ENCODE measurements around the gene PTBP2.

Gene PTBP2

DNA sequence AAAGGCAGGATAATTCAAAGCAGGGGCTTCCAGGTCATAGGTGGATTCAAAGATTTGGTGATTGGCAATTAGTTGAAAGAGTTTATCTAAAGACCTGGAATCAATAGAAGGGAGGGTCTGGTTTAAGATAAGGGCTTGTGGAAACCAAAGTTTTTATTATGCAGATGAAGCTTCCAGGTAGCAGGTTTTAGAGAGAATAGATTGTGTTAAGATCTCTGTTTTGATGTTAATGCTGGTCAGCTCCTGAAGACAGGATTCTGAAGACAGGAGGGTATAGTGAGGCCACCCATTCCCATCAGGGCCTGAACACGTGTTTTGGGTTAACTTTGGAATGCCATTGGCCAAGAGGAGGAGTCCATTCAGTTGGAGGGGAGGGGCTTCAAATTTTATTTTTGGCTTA lies 6.1 kb upstream of the PTBP2 start:
- TF ChIP-seq GATA3 (IDR thresholded peaks at IDR 0.05; ENCODE audit: low read depth, low read length) (no peak), GATA2 (IDR thresholded peaks at IDR 0.05; ENCODE audit: low read depth, low read length) (no peak)

DNA sequence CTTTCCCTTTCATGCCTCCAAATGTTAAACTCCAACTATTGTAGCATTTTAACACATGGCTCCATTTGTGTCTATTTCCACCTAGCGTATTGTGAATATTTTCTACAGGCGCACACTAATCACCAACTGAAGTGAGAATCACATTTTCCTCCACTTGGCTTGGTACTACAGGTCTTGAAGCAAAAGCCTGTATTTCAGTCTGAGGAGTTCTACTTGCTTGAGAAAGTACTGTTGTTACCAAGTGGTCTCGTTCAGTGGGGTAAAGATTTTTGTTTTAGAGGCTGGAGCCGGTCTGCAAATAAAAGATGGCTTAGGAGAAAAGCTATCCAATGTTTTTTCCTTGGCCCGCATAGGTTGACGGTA lies 550 bp upstream of the PTBP2 start:
- TF ChIP-seq GATA3 (IDR thresholded peaks at IDR 0.05; ENCODE audit: low read depth, low read length) (no peak), GATA2 (IDR thresholded peaks at IDR 0.05; ENCODE audit: low read depth, low read length) (no peak)

DNA sequence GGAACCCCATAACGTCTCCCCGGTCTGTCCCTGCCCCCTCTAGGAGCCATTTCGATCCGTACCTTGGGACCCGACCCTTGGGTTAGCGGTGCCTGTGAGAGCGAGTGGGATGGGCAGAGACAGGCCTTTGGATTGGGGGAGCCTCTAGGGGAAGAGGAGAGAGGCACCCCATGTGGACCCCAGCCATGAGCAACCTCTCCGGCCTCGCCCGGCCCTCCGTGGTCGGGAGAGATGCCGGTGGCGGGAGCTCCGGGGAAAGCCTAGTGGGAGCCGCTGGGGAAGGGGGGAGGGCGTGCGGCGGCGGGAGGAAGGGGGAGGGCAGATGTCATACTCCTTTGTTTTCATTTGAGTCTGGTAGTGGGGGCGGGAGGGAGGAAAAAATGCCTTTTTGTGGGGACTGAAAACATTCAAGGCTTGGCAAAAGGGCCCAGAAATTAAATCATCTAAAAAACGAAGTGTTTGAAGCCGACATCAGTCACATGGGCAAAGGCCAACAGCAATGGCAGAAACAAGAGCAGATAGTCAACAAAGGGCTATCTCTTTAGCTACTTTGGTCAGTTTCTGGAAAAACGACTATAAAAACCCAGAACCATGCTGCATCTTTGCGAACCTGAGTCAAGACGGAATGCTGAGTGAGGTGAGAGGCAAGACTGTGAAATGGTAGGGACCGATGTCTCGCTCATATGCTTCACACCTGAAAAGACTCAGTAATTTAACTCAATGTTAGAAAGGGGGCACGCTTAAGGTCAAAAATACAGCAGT lies 758 bp downstream of the PTBP2 start:
- TF ChIP-seq GATA2 (IDR thresholded peaks at IDR 0.05; ENCODE audit: low read depth, low read length) (no peak), GATA3 (IDR thresholded peaks at IDR 0.05; ENCODE audit: low read depth, low read length) (no peak)

DNA sequence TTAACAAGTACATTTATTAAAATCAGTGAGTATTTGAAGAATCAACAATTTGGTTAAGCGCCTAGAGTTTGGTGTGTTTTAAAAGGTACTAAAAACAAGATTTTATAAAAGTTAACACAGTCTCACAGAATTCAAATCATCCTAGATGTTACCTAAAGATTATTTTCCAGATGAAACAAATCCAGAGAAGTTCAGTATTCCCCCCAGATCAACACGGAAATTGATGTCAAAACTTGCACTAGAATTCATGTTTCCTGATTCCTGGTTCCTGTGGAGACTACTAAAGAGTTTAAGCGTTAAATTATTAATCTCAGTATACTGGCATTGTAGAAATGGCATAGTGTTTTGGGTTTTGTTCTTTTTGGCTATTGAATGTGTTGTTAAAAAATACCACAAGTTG lies 1.4 kb downstream of the PTBP2 start:
- no peak for TF ChIP-seq GATA2 (IDR thresholded peaks at IDR 0.05; ENCODE audit: low read depth, low read length)
- TF ChIP-seq GATA3 (IDR thresholded peaks at IDR 0.05; ENCODE audit: low read depth, low read length) = no peak

DNA sequence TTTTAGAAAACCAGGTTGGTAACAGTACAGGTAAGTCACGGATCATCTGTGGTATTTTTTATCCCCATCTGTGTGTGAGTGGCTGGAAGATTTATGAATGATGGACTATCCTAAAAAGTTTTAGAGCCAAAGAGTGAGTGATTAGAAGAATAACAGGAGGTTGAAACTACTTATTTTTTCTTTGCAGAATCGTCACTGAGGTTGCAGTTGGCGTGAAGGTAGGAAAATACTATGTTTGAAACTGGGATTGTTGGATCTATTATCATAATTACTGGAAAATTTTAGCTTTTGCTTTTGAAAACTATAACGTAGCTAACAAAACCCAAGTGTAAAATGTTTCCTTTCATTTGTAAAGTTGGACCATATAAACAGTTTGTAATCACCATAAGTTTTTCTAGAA lies 1.8 kb downstream of the PTBP2 start:
- no peak for TF ChIP-seq GATA2 (IDR thresholded peaks at IDR 0.05; ENCODE audit: low read depth, low read length)
- TF ChIP-seq GATA3 (IDR thresholded peaks at IDR 0.05; ENCODE audit: low read depth, low read length) = no peak

DNA sequence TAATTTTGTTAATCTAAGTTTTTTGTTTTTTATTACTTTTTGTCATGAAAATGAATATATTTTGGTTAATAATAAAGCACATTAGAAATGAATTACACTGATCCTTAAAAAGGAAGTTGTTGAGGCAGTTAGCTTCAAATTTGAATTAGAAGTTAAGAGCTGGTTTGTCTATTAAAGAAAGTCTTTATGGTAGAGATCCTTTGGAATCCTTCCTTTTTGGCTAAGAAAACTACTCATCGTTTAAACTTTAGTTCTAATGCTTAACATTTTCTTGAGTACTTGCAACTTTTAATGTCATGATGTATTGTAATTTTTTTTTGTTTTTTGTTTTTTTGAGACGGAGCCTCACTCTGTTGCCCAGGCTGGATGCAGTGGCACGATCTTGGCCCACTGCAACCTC lies 2.4 kb downstream of the PTBP2 start:
- TF ChIP-seq GATA2 (IDR thresholded peaks at IDR 0.05; ENCODE audit: low read depth, low read length) (no peak), GATA3 (IDR thresholded peaks at IDR 0.05; ENCODE audit: low read depth, low read length) (no peak)

DNA sequence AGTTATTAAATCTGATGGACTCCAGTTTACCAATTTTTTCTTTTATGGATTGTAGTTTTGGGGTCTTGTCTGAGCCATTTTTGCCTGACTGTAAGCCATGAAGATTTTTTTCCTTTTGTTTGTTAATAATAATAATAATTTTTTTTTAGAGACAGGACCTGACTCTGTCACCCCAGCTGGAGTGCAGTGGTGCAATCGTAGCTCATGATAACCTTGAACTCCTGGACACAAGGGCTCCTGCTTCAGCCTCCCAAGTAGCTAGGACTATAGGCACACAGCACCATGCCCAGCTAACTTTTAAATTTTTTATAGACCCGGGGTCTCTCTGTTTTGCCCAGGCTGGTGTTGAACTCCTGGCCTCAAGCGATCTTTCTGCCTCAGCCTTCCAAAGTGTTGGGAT lies 6.3 kb downstream of the PTBP2 start:
- TF ChIP-seq GATA2 (IDR thresholded peaks at IDR 0.05; ENCODE audit: low read depth, low read length) (no peak), GATA3 (IDR thresholded peaks at IDR 0.05; ENCODE audit: low read depth, low read length) (no peak)

DNA sequence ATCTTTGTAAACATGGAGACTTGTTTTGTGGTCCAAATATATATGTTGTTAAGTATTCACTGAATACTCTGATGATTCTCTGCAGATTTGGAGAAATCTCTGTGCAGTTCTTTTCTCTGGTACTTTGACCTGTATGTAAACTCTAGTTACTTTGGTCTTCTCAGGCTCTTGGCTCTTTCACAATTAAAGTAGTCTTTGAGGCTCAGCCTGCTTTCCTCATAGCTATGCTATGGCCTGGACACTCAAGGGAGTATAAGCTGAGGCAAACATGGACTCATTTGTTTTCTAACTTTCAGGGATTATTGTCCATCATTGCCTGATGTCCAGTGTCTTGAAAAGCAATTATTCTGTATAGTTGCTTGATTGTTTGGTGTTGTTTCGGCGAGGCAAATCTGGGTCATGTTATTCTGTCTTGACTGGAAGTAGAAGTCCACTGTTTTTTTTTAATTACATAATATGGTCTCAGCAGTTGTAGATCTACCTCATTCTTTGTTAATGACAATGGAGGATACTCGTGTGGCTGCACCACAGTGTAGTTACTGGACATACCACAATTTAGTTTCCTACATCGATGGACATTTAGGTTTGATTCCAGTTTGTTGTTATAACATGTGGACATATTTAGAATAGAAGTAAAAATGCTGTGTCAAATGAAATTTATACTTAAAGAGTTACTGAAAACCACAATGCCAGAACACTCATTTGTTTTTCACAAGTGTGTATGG lies 9.2 kb downstream of the PTBP2 start:
- TF ChIP-seq GATA2 (IDR thresholded peaks at IDR 0.05; ENCODE audit: low read depth, low read length) (no peak), GATA3 (IDR thresholded peaks at IDR 0.05; ENCODE audit: low read depth, low read length) (no peak)

DNA sequence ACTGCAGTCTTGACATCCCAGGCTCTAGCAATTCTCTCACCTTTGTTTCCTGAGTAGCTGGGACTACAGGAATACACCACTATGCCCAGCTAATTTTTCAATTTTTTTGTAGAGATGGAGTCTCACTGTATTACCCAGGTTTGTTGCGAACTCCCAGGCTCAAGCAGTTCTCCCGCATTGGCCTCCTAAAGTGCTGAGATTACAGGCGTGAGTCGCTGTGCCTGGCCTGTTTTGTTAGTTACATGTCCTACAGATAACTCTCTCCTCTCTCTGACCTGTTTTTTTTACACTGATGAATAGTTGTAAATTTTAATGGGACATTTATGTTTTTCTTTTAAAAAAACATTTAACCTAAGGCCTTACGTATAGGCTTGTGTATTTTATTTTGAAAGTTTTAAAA lies 19.8 kb downstream of the PTBP2 start:
- TF ChIP-seq GATA2 (IDR thresholded peaks at IDR 0.05; ENCODE audit: low read depth, low read length) (no peak), GATA3 (IDR thresholded peaks at IDR 0.05; ENCODE audit: low read depth, low read length) (no peak)

DNA sequence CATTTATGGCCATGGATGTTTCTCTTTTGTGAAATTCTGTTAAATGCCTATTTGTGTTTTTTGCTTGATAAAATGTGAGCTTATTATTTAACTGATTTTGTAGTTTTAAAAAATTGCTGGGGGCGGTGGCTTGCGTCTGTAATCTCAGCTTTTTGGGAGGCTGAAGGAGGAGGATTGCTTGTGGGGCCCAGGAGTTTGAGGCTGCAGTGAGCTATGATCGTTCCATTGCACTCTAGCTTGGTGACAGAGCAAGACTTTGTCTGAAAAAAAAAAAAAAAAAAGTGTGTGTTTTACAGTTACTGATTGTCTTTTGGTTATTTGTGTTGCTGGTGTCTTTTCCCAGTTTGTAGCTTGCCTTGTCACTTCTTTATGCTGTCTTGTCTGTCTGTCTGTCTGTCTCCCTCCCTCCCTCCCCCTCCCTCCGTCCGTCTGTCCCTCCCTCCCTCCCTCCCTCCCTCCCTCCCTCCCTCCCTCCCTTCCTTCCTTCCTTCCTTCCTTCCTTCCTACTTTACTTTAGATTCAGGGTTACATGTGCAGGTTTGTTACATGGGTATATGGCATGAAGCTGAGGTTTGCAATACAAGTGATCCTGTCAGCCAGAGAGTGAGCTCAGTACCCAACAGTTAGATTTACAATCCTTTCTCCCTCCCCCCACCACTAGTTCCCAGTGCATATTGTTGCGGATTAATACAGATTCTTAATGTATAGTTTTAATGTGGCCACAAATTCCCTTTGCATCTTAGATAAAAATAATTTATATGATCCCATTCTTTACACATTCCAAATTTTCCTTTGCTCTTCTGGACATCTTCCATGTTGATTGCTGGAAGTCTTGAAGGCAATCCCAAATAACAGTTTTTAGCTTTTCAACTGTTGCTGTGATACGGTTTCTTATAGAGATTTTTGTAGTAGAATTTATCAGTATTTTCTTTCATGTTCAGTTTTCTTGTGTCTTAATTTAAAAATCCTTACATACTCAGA lies 25.1 kb downstream of the PTBP2 start:
- TF ChIP-seq GATA2 (IDR thresholded peaks at IDR 0.05; ENCODE audit: low read depth, low read length) = no peak
- no peak for TF ChIP-seq GATA3 (IDR thresholded peaks at IDR 0.05; ENCODE audit: low read depth, low read length)

DNA sequence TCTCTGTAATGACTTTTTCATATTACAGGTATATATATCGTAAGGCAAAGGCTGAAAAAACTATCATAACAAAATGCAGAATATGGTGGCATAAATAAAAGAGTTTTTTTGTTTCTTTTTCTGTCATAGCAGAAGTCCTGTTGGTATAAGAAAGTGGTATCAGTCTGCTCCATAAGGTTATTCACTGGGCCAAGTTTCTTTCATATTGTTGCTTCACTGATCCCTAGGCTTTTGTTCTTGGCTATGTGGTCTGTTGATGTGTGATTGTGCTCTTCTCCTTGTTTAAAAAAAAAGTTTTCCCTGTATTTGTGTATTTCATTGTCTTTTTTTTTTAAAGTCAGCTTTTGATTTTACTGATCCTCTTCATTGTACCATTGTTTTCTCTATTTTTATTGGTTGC lies 26.0 kb downstream of the PTBP2 start:
- TF ChIP-seq GATA3 (IDR thresholded peaks at IDR 0.05; ENCODE audit: low read depth, low read length) (no peak), GATA2 (IDR thresholded peaks at IDR 0.05; ENCODE audit: low read depth, low read length) (no peak)

DNA sequence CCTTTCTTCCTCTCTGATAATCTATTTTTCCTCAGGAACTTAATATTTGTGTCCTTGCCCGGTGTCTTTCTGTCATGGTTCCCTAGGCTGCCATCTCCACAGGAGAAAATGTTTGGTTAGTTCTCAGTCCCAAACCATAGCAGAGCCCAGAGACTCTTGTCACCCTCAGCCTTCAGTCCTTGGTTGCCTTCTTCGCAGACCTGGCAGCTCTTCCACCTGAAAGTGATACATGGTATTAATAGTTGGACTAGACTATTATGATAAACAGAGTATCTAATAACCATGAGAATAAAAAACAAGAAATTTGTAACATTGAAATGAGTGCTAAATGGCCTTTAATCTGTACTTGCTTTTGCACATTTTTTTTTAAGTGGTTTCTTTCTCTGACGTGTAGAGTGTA lies 26.5 kb downstream of the PTBP2 start:
- TF ChIP-seq GATA3 (IDR thresholded peaks at IDR 0.05; ENCODE audit: low read depth, low read length) (no peak), GATA2 (IDR thresholded peaks at IDR 0.05; ENCODE audit: low read depth, low read length) (no peak)

DNA sequence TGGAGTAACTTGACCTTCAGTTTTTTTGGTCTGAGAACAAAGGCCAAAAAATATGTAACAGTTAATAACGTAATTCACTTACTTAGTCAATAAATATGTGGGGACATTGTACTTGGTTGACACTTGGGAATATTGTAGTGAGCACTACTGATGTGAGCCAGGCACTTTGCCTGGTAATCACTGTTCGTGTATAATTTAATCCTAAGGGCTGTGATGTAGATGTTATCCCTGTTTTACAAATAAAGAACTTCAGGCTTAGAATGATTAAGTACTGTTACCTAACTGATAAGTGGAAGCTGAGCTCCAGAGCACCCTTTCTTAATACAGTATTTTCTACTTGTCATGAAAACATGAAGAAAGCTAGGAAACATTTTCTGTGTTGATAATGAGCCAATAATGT lies 28.0 kb downstream of the PTBP2 start:
- TF ChIP-seq GATA2 (IDR thresholded peaks at IDR 0.05; ENCODE audit: low read depth, low read length) (no peak), GATA3 (IDR thresholded peaks at IDR 0.05; ENCODE audit: low read depth, low read length) (no peak; the same call in none of the 2 replicates)

DNA sequence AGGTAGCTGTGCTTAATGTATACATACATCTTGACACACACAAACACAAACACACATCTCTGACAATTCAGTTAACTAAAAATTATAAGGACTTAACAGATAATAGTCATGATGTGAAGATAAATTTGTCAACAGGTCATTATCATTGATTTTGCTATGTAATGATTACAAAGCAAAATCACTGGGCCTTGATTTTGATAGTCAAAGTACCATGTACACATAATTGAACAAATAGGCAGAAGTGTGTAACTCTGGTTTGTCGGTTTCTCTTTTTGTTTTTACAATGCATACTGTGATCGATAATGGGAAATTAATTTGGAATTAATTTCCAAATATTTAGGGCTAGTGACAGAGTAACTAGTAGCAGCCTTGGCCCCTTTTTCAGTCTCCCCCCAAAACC lies 30.8 kb downstream of the PTBP2 start:
- TF ChIP-seq GATA2 (IDR thresholded peaks at IDR 0.05; ENCODE audit: low read depth, low read length) = no peak
- no peak for TF ChIP-seq GATA3 (IDR thresholded peaks at IDR 0.05; ENCODE audit: low read depth, low read length)

Data from SH-SY5Y (cell line).